Progenitor cell of endocrine pancreas (in vitro differentiated cells): ENCODE data around the gene SUPT3H. TPM values are rescaled to one million over a fixed set of nuclear protein-coding genes. Genes with fewer than 3 reads are reported as not detected.

ENCODE experiments used
- DNase-seq: peaks from one replicate; pipeline ENCODE4 v3.0.0; 2021; ENCODE audit warnings: low spot score; ENCODE audit not compliant: unreplicated experiment
- H3K27ac Mint-ChIP-seq: 2 replicates; pipeline ENCODE4 v1.8.0; 2021; ENCODE audit warnings: mild to moderate bottlenecking, moderate library complexity, mixed read lengths
- H3K27me3 Mint-ChIP-seq: 2 replicates; pipeline ENCODE4 v1.8.0; 2021; ENCODE audit warnings: mixed read lengths
- H3K36me3 Mint-ChIP-seq: 2 replicates; pipeline ENCODE4 v1.8.0; 2022; ENCODE audit warnings: mixed read lengths; ENCODE audit not compliant: insufficient read depth
- H3K4me1 Mint-ChIP-seq: 2 replicates; pipeline ENCODE4 v1.8.0; 2021; ENCODE audit warnings: low read depth, mixed read lengths
- H3K4me3 Mint-ChIP-seq: 2 replicates; pipeline ENCODE4 v1.8.0; 2021; ENCODE audit warnings: low read depth, mild to moderate bottlenecking, moderate library complexity, mixed read lengths
- H3K9me3 Mint-ChIP-seq: 2 replicates; pipeline ENCODE4 v1.8.0; 2021; ENCODE audit warnings: low read depth, mixed read lengths
- total RNA-seq: library from RNA; stranded (reverse); gene quantifications from 2 replicates; pipeline ENCODE4 v1.2.1, GENCODE V29; 2021
- TF ChIP-seq, protein P1 (sequence below): fragments of 200-600 bp; sonication (generic); IDR thresholded peaks from one replicate; pipeline ENCODE4 v1.5.0; 2021; ENCODE audit warnings: antibody characterized with exemption, mild to moderate bottlenecking; ENCODE audit not compliant: unreplicated experiment

The SUPT3H gene
- total RNA-seq, 1 donor from 2014 or later, result 40.5 TPM

DNA sequence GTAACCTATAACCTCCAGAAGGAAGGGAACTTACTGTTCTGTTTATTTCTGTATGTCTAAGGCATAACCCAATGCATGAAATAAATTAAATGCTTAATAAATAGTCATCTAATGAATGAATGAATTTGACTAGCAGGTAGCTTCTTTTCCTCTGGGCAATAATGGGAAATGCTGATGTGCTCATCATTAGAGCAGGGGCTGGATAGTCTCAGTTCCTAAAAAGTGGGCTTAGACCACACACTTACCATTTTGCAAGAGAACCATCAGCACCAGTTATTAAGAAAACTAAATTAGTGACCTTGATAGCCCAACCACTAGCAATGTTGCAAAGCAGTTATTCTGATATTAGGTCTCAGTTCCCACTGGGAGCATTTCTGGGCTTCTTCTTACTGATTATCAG, 540.5 kb downstream of the SUPT3H start:
- no peak for DNase-seq
- H3K4me1 Mint-ChIP-seq, result no peaks in the 10 kb centered on the region
- no peaks in the 10 kb centered on the region for H3K27me3 Mint-ChIP-seq

DNA sequence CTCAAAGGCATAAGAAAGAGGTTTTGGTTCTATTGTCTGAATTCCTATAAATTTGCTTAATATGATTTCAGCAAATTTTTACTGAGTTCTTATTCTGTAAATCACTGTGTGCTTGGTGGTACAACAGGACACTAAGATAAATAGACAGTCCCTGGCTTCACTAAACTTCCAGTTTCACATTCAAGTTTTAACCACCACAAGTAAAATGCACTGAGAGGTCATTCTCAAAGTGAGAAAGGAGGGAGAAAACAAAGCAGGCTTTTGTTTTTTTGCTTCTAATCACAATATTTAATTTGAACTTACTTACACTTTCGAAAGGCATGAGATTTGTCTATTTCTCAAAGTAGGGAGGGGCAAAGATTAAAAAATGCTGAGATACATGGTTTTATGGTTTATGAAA, 544.5 kb downstream of the SUPT3H start:
- H3K36me3 Mint-ChIP-seq, result no peaks in the 10 kb centered on the region
- H3K27ac Mint-ChIP-seq, result no peak overlapping the region
- H3K9me3 Mint-ChIP-seq, result peaks cover 3% of the 10 kb centered on the region
- H3K27me3 Mint-ChIP-seq, result no peaks in the 10 kb centered on the region
- no peaks in the 10 kb centered on the region for H3K4me1 Mint-ChIP-seq
- no peak overlapping the region for H3K4me3 Mint-ChIP-seq
- TF ChIP-seq, protein P1, sequence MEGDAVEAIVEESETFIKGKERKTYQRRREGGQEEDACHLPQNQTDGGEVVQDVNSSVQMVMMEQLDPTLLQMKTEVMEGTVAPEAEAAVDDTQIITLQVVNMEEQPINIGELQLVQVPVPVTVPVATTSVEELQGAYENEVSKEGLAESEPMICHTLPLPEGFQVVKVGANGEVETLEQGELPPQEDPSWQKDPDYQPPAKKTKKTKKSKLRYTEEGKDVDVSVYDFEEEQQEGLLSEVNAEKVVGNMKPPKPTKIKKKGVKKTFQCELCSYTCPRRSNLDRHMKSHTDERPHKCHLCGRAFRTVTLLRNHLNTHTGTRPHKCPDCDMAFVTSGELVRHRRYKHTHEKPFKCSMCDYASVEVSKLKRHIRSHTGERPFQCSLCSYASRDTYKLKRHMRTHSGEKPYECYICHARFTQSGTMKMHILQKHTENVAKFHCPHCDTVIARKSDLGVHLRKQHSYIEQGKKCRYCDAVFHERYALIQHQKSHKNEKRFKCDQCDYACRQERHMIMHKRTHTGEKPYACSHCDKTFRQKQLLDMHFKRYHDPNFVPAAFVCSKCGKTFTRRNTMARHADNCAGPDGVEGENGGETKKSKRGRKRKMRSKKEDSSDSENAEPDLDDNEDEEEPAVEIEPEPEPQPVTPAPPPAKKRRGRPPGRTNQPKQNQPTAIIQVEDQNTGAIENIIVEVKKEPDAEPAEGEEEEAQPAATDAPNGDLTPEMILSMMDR, result no peak
- DNase-seq, result no peak

More for the DNA sequence above, 540.5 kb downstream of the SUPT3H start:
- no peaks in the 10 kb centered on the region for H3K36me3 Mint-ChIP-seq
- TF ChIP-seq, protein P1, result no peak
- peaks cover 3% of the 10 kb centered on the region for H3K9me3 Mint-ChIP-seq
- H3K27ac Mint-ChIP-seq, result no peak overlapping the region
- H3K4me3 Mint-ChIP-seq, result no peak overlapping the region

DNA sequence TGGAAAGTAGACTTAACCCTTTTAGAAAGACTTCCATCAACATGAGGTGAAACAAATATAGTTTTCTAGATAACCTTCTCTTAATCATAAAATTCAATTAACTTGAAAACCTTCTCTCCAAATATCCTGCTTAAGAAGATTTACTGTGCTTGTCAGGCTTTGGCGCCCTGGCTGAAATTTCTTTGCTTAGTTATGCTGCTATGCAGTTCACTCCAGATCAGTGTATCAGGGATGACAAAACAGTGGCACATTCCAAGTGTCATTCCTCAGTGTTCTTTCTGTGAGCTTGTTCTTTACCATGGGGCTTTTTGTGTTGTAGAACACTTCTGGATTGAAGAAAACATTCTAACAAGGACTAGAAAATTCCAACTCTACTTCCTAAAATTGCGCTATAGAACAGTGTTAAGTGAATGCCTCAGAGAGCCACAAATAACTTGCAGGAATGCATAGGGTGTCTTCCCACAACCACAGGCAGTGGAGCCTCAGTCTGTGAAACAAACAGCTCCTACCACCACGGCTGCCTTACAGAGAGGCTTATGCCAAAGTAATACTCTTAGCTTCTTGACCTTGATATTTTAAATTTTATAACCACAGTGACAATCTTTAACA, 546.6 kb downstream of the SUPT3H start:
- H3K4me3 Mint-ChIP-seq, result no peak overlapping the region
- H3K4me1 Mint-ChIP-seq, result no peaks in the 10 kb centered on the region
- TF ChIP-seq, protein P1, result no peak
- H3K36me3 Mint-ChIP-seq, result no peaks in the 10 kb centered on the region
- H3K27me3 Mint-ChIP-seq, result no peaks in the 10 kb centered on the region
- no peak for DNase-seq
- H3K9me3 Mint-ChIP-seq, result no peaks in the 10 kb centered on the region
- H3K27ac Mint-ChIP-seq, result no peak overlapping the region

DNA sequence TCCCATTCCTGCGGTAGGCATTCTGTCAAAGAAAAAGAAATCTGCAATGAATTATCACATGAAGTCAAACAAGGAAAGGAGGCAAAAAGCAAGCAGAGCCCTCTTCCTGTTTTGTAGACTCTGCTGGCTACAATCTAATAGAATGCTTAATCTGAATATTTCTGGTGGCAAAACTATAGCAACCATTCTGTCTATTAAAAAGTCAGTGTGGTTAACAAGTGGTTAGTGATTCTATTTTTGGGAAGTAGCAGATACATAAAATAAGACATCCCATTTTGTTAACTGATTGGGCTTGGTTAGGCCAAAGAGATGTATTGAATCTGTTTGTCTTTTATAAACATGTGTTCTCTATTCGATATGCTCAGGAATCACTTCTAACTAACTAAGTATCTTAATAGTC, 547.9 kb downstream of the SUPT3H start:
- no peak overlapping the region for H3K4me3 Mint-ChIP-seq
- TF ChIP-seq, protein P1, result no peak
- H3K9me3 Mint-ChIP-seq, result no peaks in the 10 kb centered on the region
- no peaks in the 10 kb centered on the region for H3K4me1 Mint-ChIP-seq
- H3K27me3 Mint-ChIP-seq, result no peaks in the 10 kb centered on the region
- no peaks in the 10 kb centered on the region for H3K36me3 Mint-ChIP-seq
- H3K27ac Mint-ChIP-seq, result no peak overlapping the region
- DNase-seq, result no peak

DNA sequence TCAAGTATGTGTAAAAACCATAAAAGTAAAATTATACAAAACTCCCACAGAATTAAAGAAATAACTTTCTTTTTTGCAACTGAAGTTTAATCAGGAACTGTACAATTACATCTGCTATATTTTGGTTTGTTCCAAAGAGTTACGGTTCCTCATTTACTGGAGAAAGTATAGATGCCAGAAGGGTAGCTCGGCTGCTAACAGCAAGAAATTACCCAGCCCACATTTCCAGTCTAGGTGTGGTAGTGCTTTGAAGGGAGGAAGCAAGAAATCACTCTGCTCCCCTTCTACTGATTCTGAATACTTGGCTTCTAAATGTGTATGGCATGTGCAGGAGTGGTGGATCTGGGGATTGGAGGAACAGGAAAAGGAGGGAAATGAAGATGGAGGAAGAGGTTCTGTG, 549.0 kb downstream of the SUPT3H start:
- DNase-seq, result no peak
- no peaks in the 10 kb centered on the region for H3K27me3 Mint-ChIP-seq
- no peaks in the 10 kb centered on the region for H3K9me3 Mint-ChIP-seq
- no peaks in the 10 kb centered on the region for H3K4me1 Mint-ChIP-seq
- H3K4me3 Mint-ChIP-seq, result no peak overlapping the region
- H3K36me3 Mint-ChIP-seq, result peaks cover 2% of the 10 kb centered on the region
- no peak overlapping the region for H3K27ac Mint-ChIP-seq
- TF ChIP-seq, protein P1, result no peak
